ENCODE results near the gene JAKMIP1.
A peak's percentile ranks its signal among the peaks of the same experiment; 100 is the strongest.

JAKMIP1 gene

GRCh38 chr4:6121276-6121850 lies 79.0 kb downstream of the JAKMIP1 start:
- TF ChIP-seq TEAD4 (IDR thresholded peaks at IDR 0.05) (no peak), RAD21 (IDR thresholded peaks at IDR 0.05; ENCODE audit: low read depth) (no peak), FOXM1 (IDR thresholded peaks at IDR 0.05; ENCODE audit: borderline replicate concordance, low read depth) (no peak), YY1 (IDR thresholded peaks at IDR 0.05; ENCODE audit: low read depth) (no peak), NFIC (IDR thresholded peaks at IDR 0.05) (no peak), ZBTB7A (IDR thresholded peaks at IDR 0.05; ENCODE audit: low read depth) (no peak), EP300 (IDR thresholded peaks at IDR 0.05; ENCODE audit: borderline replicate concordance) (no peak), CEBPB (IDR thresholded peaks at IDR 0.05) (no peak), REST (IDR thresholded peaks at IDR 0.05; ENCODE audit: low read depth) (no peak), EGR1 (IDR thresholded peaks at IDR 0.05) (no peak)

GRCh38 chr4:6120361-6120760 lies 80.0 kb downstream of the JAKMIP1 start:
- TF ChIP-seq REST (IDR thresholded peaks at IDR 0.05; ENCODE audit: low read depth) (no peak), TEAD4 (IDR thresholded peaks at IDR 0.05) (no peak), NFIC (IDR thresholded peaks at IDR 0.05) (no peak)

GRCh38 chr4:6119507-6120020 lies 80.8 kb downstream of the JAKMIP1 start:
- no peak for TF ChIP-seq TAF1 (IDR thresholded peaks at IDR 0.05; ENCODE audit: low read depth)
- no peak for TF ChIP-seq RAD21 (IDR thresholded peaks at IDR 0.05; ENCODE audit: low read depth)
- TF ChIP-seq EP300 (IDR thresholded peaks at IDR 0.05; ENCODE audit: borderline replicate concordance): no peak
- TF ChIP-seq EGR1 (IDR thresholded peaks at IDR 0.05): no peak
- no peak for TF ChIP-seq TEAD4 (IDR thresholded peaks at IDR 0.05)
- no peak for TF ChIP-seq CEBPB (IDR thresholded peaks at IDR 0.05)
- TF ChIP-seq TCF12 (IDR thresholded peaks at IDR 0.05; ENCODE audit: low read depth): no peak

- no peak for TF ChIP-seq CREB1 (IDR thresholded peaks at IDR 0.05; ENCODE audit: low read depth)
- no peak for TF ChIP-seq FOXM1 (IDR thresholded peaks at IDR 0.05; ENCODE audit: borderline replicate concordance, low read depth)
- TF ChIP-seq TCF12 (IDR thresholded peaks at IDR 0.05; ENCODE audit: low read depth): no peak
- TF ChIP-seq TEAD4 (IDR thresholded peaks at IDR 0.05): no peak
- TF ChIP-seq CEBPB (IDR thresholded peaks at IDR 0.05): no peak
- TF ChIP-seq ZBTB7A (IDR thresholded peaks at IDR 0.05; ENCODE audit: low read depth): no peak
- TF ChIP-seq RAD21 (IDR thresholded peaks at IDR 0.05; ENCODE audit: low read depth): no peak
- no peak for TF ChIP-seq EP300 (IDR thresholded peaks at IDR 0.05; ENCODE audit: borderline replicate concordance)
- TF ChIP-seq MAX (IDR thresholded peaks at IDR 0.05): no peak
- TF ChIP-seq EGR1 (IDR thresholded peaks at IDR 0.05): no peak
- no peak for TF ChIP-seq USF1 (IDR thresholded peaks at IDR 0.05)
These were observed 82.1 kb downstream of the JAKMIP1 start for GRCh38 chr4:6118201-6118600.

GRCh38 chr4:6116696-6117285 lies 83.6 kb downstream of the JAKMIP1 start:
- no peak for TF ChIP-seq TCF12 (IDR thresholded peaks at IDR 0.05; ENCODE audit: low read depth)
- no peak for TF ChIP-seq YY1 (IDR thresholded peaks at IDR 0.05; ENCODE audit: low read depth)
- no peak for TF ChIP-seq FOXM1 (IDR thresholded peaks at IDR 0.05; ENCODE audit: borderline replicate concordance, low read depth)
- TF ChIP-seq REST (IDR thresholded peaks at IDR 0.05; ENCODE audit: low read depth): no peak
- peak; percentile 47; the same call in 1 of the 2 replicates for TF ChIP-seq USF1 (IDR thresholded peaks at IDR 0.05)
- no peak for TF ChIP-seq EP300 (IDR thresholded peaks at IDR 0.05; ENCODE audit: borderline replicate concordance)
